A549 (cell line): ENCODE results near the gene LOC128125822.
A peak's percentile ranks its signal among the peaks of the same experiment; 100 is the strongest.
"Not testable (repeated sequence)": the region's sequence is repeated elsewhere in the genome, so short reads cannot be mapped to it uniquely, and the experiment has no call there.

Experiments used
- ATAC-seq, 2 experiments: fragments of 200-7000 bp in 1 of 2; fragments of >200 bp in 1 of 2; cut with Nextera tagmentation in 1 of 2; cut with Tn5 transposase in 1 of 2; 3 replicates each; pipeline versions ENCODE4 v1.8.0 to v1.9.1; 2018 to 2020; ENCODE audit warnings: mild to moderate bottlenecking in 1 of 2, moderate library complexity in 1 of 2
- CTCF ChIA-PET: fragments of 300-600 bp; sonication (Branson Sonifier 250); formaldehyde crosslinking; extraction: SDS; loops from one replicate; lab custom pipeline; 2021; ENCODE audit warnings: antibody characterized with exemption, inconsistent platforms; lab: Yijun Ruan, JAX
- POLR2A ChIA-PET: fragments of 350-600 bp; formaldehyde crosslinking; extraction: SDS; loops from one replicate; lab custom pipeline; 2021; ENCODE audit warnings: antibody characterized with exemption, inconsistent platforms; lab: Yijun Ruan, JAX
- DNase-seq, 2 experiments: peaks; one replicate each; pipeline versions ENCODE4 v3.0.0 to v3.0.0-alpha.2; 2011 to 2016; ENCODE audit warnings: low read depth in 1 of 2, low spot score in 1 of 2
- FAIRE-seq: peaks from 2 replicates; lab custom pipeline; 2011; peaks lifted over from hg19 to GRCh38; lab: Jason Lieb, UNC
- H3K27ac ChIP-seq, 2 experiments: fragments of >200 bp; sonication (Bioruptor Twin); formaldehyde crosslinking; 3 replicates each; pipeline ENCODE4 v1.5.1; 2016 to 2017
- H3K4me1 ChIP-seq: fragments of >200 bp; sonication (Bioruptor Twin); formaldehyde crosslinking; 3 replicates; pipeline ENCODE4 v1.6.1; 2016
- H3K4me2 ChIP-seq: fragments of >200 bp; sonication (Bioruptor Twin); formaldehyde crosslinking; 3 replicates; pipeline ENCODE4 v1.6.1; 2016
- H3K4me3 ChIP-seq: fragments of >200 bp; sonication (Bioruptor Twin); formaldehyde crosslinking; 3 replicates; pipeline ENCODE4 v1.5.1; 2016
- H3K9me3 ChIP-seq: fragments of >200 bp; sonication (Bioruptor Twin); formaldehyde crosslinking; 3 replicates; pipeline ENCODE4 v1.6.1; 2016
- BCL3 ChIP-seq: fragments of >200 bp; sonication (Bioruptor Twin); formaldehyde crosslinking; IDR thresholded peaks from 3 replicates; pipeline ENCODE4 v1.6.1; 2016
- CBX8 ChIP-seq: fragments of 200-600 bp; sonication (generic); IDR thresholded peaks from 2 replicates; pipeline ENCODE4 v1.6.1; 2016
- CEBPB ChIP-seq, 2 experiments: fragments of >200 bp in 1 of 2; sonication (Bioruptor Twin) in 1 of 2; formaldehyde crosslinking in 1 of 2; IDR thresholded peaks; 2 replicates each; pipeline ENCODE4 v1.6.1; 2012 to 2016
- EP300 ChIP-seq, 2 experiments: fragments of >200 bp; sonication (Bioruptor Twin); formaldehyde crosslinking; IDR thresholded peaks; 2 replicates in 1 of 2; 3 replicates in 1 of 2; pipeline ENCODE4 v1.6.1; 2016 to 2017
- FOSB ChIP-seq: fragments of 250-450 bp; sonication (Bioruptor Pico); IDR thresholded peaks from 2 replicates; pipeline ENCODE4 v1.5.0; 2020; ENCODE audit warnings: mild to moderate bottlenecking, moderate library complexity
- FOSL2 ChIP-seq, 2 experiments: fragments of 450-650 bp in 1 of 2; fragments of >200 bp in 1 of 2; sonication (Bioruptor Twin) in 1 of 2; formaldehyde crosslinking; IDR thresholded peaks; 2 replicates each; pipeline versions ENCODE4 v1.5.0 to v1.6.1; 2016 to 2020; ENCODE audit warnings: mild to moderate bottlenecking in 1 of 2, moderate library complexity in 1 of 2
- HOXB5 ChIP-seq: fragments of 250-450 bp; sonication (Bioruptor Pico); IDR thresholded peaks from 2 replicates; pipeline ENCODE4 v1.5.0; 2020; ENCODE audit warnings: mild to moderate bottlenecking, moderate library complexity
- JUN ChIP-seq, 2 experiments: fragments of >200 bp; sonication (Bioruptor Twin); formaldehyde crosslinking; IDR thresholded peaks; 2 replicates in 1 of 2; 3 replicates in 1 of 2; pipeline ENCODE4 v1.6.1; 2016 to 2017
- JUNB ChIP-seq: fragments of >200 bp; sonication (Bioruptor Twin); formaldehyde crosslinking; IDR thresholded peaks from 2 replicates; pipeline ENCODE4 v1.6.1; 2016
- MYC ChIP-seq: IDR thresholded peaks from 2 replicates; pipeline ENCODE4 v1.6.1; 2012; ENCODE audit warnings: mild to moderate bottlenecking, inconsistent platforms, low read length, improper control_type of control experiment, borderline replicate concordance
- NFE2L2 ChIP-seq: fragments of 150-350 bp; conservative IDR thresholded peaks from 2 replicates; pipeline ENCODE4 v1.6.1; 2014; ENCODE audit warnings: low read length
- NPAS2 ChIP-seq: fragments of 250-450 bp; sonication (Bioruptor Pico); IDR thresholded peaks from 2 replicates; pipeline ENCODE4 v1.8.0; 2022; ENCODE audit warnings: mild to moderate bottlenecking, moderate library complexity, borderline replicate concordance
- NR3C1 ChIP-seq: fragments of >200 bp; sonication (Bioruptor Twin); formaldehyde crosslinking; IDR thresholded peaks from 3 replicates; pipeline ENCODE4 v1.6.1; 2017
- PHF8 ChIP-seq: fragments of 200-600 bp; sonication (generic); IDR thresholded peaks from 2 replicates; pipeline ENCODE4 v1.6.1; 2016; ENCODE audit warnings: low read depth, mild to moderate bottlenecking, antibody characterized with exemption, moderate library complexity, borderline replicate concordance
- POLR2A ChIP-seq: IDR thresholded peaks from 2 replicates; pipeline ENCODE4 v1.6.1; 2012; ENCODE audit warnings: mild to moderate bottlenecking, low read length
- RAD21 ChIP-seq, 2 experiments: fragments of >200 bp in 1 of 2; sonication (Bioruptor Twin) in 1 of 2; formaldehyde crosslinking in 1 of 2; IDR thresholded peaks in 1 of 2; conservative IDR thresholded peaks in 1 of 2; 2 replicates in 1 of 2; 3 replicates in 1 of 2; pipeline ENCODE4 v1.6.1; 2012 to 2018; ENCODE audit warnings: inconsistent platforms in 1 of 2
- RCOR1 ChIP-seq: fragments of 150-350 bp; IDR thresholded peaks from 2 replicates; pipeline ENCODE4 v1.6.1; 2014; ENCODE audit warnings: antibody characterized with exemption, low read length, low read depth
- RFX5 ChIP-seq: fragments of 450-650 bp; IDR thresholded peaks from 2 replicates; pipeline ENCODE4 v1.7.1; 2014; ENCODE audit warnings: antibody characterized with exemption, mild to moderate bottlenecking, moderate library complexity
- SMC3 ChIP-seq: fragments of >200 bp; sonication (Bioruptor Twin); formaldehyde crosslinking; IDR thresholded peaks from 3 replicates; pipeline ENCODE4 v1.6.1; 2018; ENCODE audit warnings: inconsistent platforms
- TFCP2L1 ChIP-seq: fragments of 250-450 bp; sonication (Bioruptor Pico); IDR thresholded peaks from 2 replicates; pipeline ENCODE4 v1.5.0; 2021; ENCODE audit warnings: mild to moderate bottlenecking
- TP53 ChIP-seq: fragments of 250-450 bp; sonication (Bioruptor Pico); IDR thresholded peaks from 2 replicates; pipeline ENCODE4 v1.5.0; 2021; ENCODE audit warnings: mild to moderate bottlenecking, moderate library complexity
- ZSCAN20 ChIP-seq: fragments of 250-450 bp; sonication (Bioruptor Pico); IDR thresholded peaks from 2 replicates; pipeline ENCODE4 v1.8.0; 2022; ENCODE audit warnings: mild to moderate bottlenecking, moderate library complexity
- WGBS: methylation state at CpG from one replicate; pipeline ENCODE4 v1.1.6; 2017; ENCODE audit errors: missing lambda C conversion rate; 5-methylcytosine and 5-hydroxymethylcytosine counted together
- TF ChIP-seq, protein P1 (sequence below): fragments of 450-650 bp; IDR thresholded peaks from 2 replicates; pipeline ENCODE4 v1.6.1; 2014; ENCODE audit warnings: antibody characterized with exemption
- TF ChIP-seq, protein P2 (sequence below): IDR thresholded peaks from 2 replicates; pipeline ENCODE4 v1.6.1; 2012; ENCODE audit warnings: low read depth, borderline replicate concordance

LOC128125822 gene

GRCh38 chr6:63572044-63572746 lies at the start of gene LOC128125822, which contains the start of gene PTP4A1:
Gene LOC128125822 (plus strand): TSS chr6:63572480.
Gene PTP4A1 (plus strand): TSS chr6:63572480. CDS start chr6:63576881, 4,401 bp downstream.
- CTCF ChIA-PET, result interaction anchor here (1.6 kb wide), 1 partner anchor 131 kb away, joined by 4 read pairs; no protein-coding TSS in a partner anchor
- H3K4me1 ChIP-seq, result peaks cover 32% of the 10 kb centered on the region
- POLR2A ChIA-PET, result interaction anchor here (1.6 kb wide), 1 partner anchor 130 kb away, joined by 6 read pairs; no protein-coding TSS in a partner anchor
- no peak for FAIRE-seq
- 0% methylated on average over 12 of the region's 73 CpGs for WGBS
- peak; percentile 54 to 96 for DNase-seq
- ATAC-seq, result peak; percentile 81 to 87
- H3K4me2 ChIP-seq, result peak within 1 kb of the TSS; percentile 87
- peak within 1 kb of the TSS; percentile 54 for H3K4me3 ChIP-seq
- no peak for TF ChIP-seq NFE2L2
- no peak for TF ChIP-seq TFCP2L1
- TF ChIP-seq RFX5, result peak; percentile 33; the same call in 1 of the 2 replicates
- peak; percentile 30; the same call in 1 of the 3 replicates for TF ChIP-seq BCL3
- TF ChIP-seq FOSL2 (IDR thresholded peaks at IDR 0.05), result no peak
- no peak for TF ChIP-seq FOSL2 (CRISPR knock-in tag; IDR thresholded peaks at IDR 0.05)
- TF ChIP-seq HOXB5 (CRISPR knock-in tag), result 0 out of 2 replicates have a peak, but pooled peaks have one; percentile 26
- no peak for TF ChIP-seq NR3C1
- TF ChIP-seq, protein P1, sequence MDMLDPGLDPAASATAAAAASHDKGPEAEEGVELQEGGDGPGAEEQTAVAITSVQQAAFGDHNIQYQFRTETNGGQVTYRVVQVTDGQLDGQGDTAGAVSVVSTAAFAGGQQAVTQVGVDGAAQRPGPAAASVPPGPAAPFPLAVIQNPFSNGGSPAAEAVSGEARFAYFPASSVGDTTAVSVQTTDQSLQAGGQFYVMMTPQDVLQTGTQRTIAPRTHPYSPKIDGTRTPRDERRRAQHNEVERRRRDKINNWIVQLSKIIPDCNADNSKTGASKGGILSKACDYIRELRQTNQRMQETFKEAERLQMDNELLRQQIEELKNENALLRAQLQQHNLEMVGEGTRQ, result no peak
- no peak for TF ChIP-seq ZSCAN20
- TF ChIP-seq TP53 (CRISPR knock-in tag), result no peak
- TF ChIP-seq PHF8, result peak; percentile 51
- TF ChIP-seq EP300 (IDR thresholded peaks at IDR 0.05), result peak in 1 of 2 experiments; percentile 62; a peak in 2 of 5 replicates
- no peak for TF ChIP-seq CBX8
- TF ChIP-seq POLR2A, result peak; percentile 88
- TF ChIP-seq, protein P2, sequence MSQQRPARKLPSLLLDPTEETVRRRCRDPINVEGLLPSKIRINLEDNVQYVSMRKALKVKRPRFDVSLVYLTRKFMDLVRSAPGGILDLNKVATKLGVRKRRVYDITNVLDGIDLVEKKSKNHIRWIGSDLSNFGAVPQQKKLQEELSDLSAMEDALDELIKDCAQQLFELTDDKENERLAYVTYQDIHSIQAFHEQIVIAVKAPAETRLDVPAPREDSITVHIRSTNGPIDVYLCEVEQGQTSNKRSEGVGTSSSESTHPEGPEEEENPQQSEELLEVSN, result no peak
- TF ChIP-seq RCOR1, result no peak
- TF ChIP-seq JUN (IDR thresholded peaks at IDR 0.05), result peak; percentile 25 to 67; a peak in 4 of 5 replicates
- 0 out of 5 replicates have a peak, but pooled peaks of 1 of the 2 experiments have one; percentile 9 for TF ChIP-seq RAD21 (conservative IDR thresholded peaks at IDR 0.05 in 1 of 2, IDR thresholded peaks at IDR 0.05 in 1 of 2)
- TF ChIP-seq JUNB, result no peak
- TF ChIP-seq NPAS2, result no peak
- peak in 1 of 2 experiments; percentile 14; a peak in 1 of 4 replicates for TF ChIP-seq CEBPB (IDR thresholded peaks at IDR 0.05)
- no peak for TF ChIP-seq FOSB (CRISPR knock-in tag)
- TF ChIP-seq SMC3, result peak; percentile 5; the same call in 1 of the 3 replicates
- peak; percentile 20; the same call in 1 of the 2 replicates for TF ChIP-seq MYC
- TF ChIP-seq, all 56 proteins: peak for 11
- H3K27ac ChIP-seq, result peak within 1 kb of the TSS; percentile 98 to 100
- H3K9me3 ChIP-seq, result peaks cover 6% of the 10 kb centered on the region; the same call in 2 of the 3 replicates

DNA sequence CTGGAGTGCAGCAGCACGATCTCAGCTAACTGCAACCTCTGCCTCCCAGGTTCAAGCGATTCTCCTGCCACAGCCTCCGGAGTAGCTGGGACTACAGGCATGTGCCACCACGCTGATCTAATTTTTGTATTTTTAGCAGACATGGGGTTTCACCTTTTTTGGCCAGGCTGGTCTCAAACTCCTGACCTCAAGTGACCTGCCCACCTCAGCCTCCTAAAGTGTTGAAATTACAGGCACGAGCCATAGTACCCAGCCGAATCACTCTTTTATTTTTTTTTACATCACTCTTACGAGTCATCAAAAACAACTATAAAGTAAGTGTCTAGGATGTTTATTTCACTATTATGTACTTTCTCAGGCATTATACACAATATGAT lies 49.4 kb upstream of the LOC128125822 start:
- peak in 1 of 2 experiments; percentile 46; a peak in 3 of 6 replicates for ATAC-seq
- Histone ChIP-seq H3K4me3 (peak overlapping the region; percentile 6; the same call in 1 of the 3 replicates), H3K27ac (peak overlapping the region; percentile 88 to 97), H3K4me2 (peak overlapping the region; percentile 74), H3K4me1 (peaks cover 69% of the 10 kb centered on the region)
- CTCF ChIA-PET, H3K9me3 ChIP-seq, DNase-seq, FAIRE-seq: not testable (repeated sequence)
- POLR2A ChIA-PET, result interaction anchor here (0.7 to 1.8 kb wide), 4 partner anchors 10 to 81 kb away, joined by 3 to 13 read pairs (median 6); no protein-coding TSS in a partner anchor
- WGBS, result 10% methylated on average over 7 of the region's 7 CpGs
